GM21576 (cell line): ENCODE results near the gene DCANP1.

Experiments
- ATAC-seq: cut with Tn5 transposase; IDR thresholded peaks from one replicate; pipeline ENCODE4 v1.9.1; 2021; ENCODE audit warnings: mild to moderate bottlenecking, moderate library complexity; ENCODE audit not compliant: unreplicated experiment

The DCANP1 gene

DNA sequence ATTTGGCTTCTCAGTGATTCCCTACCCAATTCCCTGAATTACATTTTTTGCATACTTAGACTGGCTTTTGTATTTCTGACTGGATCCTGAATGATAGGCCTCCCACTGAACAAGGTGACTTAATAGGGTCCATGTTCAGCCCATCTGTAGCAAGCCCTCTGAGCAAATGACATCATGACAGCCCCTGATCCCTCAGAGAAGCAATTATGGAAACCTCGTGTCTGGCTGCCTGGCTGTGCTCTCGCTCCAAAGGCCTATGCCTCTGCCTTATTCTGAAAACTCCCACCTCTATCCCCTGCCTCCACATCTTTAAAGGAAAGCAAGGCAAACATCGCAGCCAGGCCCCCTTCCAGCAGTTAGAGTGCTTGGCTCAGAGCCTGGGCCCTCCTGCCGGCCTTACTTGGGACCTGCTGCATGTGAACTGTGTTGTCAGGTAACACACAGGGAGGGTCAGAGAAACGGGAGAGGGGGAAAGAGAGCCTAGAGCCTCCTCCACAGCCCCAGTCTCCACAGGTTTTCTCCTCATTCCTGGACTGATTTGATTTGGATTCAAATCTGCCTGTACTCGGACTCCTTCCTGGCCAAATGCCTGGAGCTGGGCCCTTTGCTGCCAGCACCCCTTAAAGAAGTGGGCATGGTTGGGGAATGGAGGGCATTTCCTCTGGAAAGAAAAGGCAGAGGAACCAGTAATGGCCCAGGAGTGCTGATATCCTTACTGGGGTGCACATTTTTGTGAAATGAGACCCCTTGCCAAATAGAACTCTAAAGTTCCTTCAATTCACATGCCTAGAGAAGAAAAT, 3.8 kb downstream of the DCANP1 start:
- no peak for ATAC-seq

DNA sequence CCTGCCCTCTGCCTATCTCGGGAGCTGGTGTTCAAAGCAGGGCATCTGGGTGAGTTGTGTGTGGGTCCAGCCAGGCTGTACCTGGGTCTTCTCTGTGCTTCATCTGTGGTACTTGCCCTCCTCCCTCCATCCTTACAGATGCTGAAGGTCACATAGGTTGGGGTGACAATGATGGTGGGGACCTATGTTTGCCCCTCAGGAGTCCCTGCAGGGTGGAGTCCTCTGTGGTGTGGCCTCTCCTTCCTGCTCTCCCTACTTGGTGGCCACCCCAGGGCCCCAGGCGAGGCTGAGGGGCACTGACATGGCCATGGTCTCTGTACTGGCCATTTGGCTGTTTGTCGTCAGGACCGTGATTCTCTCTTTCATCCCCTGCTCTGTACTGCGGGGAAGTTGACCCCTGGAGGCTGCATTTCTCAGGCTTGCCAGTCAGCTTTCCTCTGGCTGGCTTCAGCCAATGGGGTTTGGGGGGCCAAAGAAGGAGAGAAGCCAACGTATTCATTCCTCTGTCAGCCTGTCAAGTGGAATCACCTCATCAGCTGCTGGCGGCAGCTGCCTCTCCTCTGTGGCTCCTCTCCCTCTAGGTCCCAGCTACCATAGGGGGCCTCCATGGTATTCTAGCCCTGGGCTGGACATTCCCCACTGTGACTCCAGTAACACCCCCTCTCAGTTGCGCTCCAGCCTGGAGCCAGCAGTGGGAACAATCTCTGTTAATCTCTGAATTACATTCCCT, 4.6 kb downstream of the DCANP1 start:
- ATAC-seq: no peak

DNA sequence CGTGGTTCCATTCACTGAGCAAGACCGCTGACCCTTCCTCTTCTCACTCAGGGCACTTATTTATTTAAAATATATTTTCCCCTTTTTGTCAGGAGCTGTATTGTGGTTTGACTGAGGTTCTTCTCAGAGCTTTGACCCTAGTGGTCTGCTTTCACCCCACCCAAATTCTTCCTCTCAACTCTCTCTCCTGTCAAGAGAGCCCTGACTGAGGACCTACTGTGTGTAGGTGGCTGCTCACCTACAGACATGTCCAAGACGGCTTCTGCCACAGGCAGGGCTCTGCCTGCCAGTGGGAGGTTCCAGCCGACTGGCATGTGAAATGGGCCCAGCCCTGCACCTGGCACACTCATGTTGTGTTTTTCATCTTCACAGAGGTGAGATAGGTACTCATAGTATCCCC, 5.2 kb downstream of the DCANP1 start:
- no peak for ATAC-seq

DNA sequence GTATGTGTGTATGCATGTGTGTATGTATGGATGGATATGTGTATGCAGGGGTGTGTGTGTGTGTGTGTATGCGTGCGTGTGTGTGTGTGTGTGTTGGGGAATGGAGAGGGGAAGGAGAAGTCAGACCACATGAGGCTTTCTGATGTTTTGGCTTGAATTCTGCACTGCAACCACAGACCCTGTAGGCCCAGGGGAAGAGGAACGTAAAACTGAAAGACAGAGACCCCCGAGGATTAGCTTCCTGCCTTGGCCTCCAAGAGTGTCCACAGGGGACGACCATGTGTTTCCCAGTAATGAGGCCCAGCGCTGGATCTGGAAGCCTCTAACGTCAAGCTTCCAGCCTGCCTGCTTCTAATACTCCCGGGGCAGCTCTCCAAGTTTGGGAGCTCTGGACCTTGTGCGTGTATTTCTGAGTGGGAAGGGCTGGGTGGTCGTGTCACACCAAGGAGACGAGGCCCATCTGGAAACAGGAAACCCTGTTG, 5.8 kb downstream of the DCANP1 start:
- no peak for ATAC-seq

DNA sequence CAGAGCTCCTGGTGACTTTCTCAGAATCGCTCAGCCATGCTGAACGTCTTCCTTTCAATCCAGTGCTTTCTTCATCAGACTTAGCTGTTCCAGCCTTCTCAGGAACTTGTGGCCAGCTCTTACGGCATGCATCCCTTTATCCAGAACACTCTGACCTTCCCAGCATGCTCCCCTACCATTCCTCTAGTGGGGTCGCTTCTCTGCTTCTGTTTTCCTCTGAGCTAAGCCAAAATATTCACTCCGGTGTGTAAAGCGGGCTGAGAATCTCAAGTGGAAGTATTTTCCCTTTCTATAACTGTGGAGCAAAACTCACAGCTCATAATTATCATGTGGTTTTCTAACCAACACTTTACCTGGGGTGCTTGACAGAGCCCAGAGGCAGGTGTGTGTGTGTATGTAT, 6.2 kb downstream of the DCANP1 start:
- no peak for ATAC-seq

DNA sequence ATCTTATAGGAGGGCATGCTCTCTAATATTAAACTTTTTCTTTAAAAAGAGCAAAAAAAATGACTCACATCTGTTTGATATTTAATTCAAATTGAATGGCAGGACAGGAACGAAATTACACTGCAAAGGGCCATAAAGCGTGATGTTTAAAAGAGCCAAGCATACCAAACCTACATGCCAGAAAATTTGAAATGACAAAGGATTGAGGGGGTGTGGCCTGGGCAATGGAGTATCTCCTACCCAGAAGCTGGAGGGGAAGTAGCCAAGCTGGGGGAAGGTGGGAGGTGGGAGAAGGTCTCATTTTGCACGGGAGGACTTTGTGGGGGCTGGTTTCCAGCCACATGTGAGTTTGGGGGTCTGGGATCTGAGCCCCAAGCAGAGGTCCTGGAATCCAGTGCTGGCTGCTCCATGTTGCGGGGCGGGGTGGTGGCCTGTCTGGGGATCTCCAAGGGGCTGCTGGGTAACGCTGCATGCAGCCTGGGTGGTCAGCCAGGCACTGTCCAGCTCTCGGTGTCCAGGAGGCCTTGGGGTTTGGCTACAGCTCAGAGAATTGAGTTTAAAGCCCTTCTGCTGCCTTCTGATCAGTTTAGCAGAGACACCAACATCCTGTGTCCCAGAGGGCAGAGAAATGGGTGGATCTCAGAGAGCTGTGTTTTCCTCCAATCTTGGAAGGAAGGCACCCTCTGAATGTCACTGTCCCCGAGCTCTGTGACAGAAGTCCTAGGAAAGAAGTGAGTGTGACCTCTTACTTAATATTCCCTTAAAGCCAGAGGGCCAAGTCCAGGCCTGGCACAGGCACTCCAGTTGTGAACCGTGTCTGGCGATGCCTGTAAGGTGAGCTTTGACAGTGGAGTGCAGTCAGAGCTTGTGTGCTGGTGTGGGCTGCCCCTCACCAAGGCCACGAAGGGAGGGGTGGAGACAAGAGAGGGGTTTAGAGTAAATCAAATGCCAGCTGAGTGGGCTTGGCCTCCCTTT, 7.6 kb downstream of the DCANP1 start:
- ATAC-seq: no peak

DNA sequence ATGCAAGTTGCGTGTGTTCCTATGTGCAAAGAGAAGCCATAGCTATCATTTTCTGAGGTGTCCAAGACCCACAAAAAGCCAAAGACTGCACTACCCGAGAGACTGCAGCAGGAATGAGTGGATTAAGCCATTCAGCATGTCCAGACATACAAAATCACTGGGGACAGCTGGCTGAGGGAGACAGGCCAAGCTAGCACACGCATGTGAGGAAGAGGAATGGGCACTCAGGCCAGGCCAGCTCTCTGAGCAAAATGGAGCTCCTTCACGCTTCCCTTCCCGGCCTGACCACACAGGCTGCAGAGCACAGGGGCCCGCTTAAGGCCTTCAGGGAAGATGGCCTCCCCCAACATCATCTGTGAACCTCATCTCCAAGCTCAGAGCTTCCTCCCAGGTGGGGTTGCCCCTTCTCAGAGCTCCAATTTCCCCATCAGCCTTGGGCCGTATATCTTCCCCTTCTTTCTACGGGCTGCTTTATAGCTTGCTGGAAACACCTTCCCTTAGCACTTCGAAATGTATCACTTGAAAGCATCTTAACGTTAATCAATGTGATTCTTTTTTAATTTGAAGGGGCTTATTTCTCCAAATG, 8.4 kb downstream of the DCANP1 start:
- ATAC-seq: no peak

DNA sequence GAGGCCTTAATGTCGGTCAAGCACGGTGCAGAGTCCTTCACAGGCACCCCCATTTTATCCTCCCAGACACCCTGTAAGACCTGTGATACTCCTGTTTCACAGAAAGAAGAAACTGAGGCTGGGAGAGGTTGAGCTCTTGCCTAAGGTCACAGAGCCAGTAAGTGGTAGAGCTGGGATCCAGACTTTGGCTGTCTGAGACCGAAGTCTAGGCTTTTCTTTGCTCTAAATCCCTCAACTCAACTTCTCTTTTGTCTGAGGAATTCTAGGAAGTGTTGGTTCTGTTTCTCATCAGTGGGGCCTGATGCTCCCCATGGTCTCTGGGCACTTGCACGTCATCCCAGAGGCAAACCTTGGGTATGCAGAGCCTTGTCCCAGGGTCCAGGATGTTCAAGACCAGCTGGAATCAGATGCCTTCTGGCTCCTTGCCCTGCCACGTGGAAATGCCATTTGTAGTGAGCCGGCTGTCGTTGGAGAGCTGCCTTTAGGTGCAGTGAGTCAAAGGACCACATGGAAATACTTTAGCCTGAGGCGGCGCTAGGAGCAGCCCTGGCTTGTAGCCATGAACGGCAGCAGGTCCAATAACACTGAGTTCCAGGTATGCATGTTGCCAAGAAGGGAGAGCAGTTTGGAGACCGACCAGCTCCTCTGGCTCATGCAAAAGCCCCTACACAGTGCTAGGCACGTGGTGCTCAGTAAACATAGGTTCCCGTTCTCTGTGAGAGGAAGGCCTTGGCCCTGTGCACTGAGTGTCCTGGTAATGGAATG, 9.2 kb downstream of the DCANP1 start:
- no peak for ATAC-seq

DNA sequence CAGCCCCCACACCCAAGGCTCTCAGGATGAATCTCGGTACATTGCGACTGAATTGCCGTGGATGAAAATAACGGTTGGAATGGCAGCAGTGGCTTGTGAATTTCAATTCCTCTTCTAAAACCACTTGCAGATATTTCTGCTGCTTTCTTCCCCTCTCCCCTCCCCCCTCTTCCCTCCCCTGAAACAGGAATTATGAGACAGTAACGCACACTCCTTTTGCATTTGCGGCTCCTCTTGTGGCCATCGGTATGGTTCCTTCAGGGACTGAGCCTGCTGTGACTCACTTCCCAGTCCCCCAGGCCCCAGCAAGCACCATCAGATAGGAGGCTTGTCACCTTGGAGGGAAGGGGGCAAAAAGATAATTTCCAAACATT, 9.7 kb downstream of the DCANP1 start:
- ATAC-seq: no peak

DNA sequence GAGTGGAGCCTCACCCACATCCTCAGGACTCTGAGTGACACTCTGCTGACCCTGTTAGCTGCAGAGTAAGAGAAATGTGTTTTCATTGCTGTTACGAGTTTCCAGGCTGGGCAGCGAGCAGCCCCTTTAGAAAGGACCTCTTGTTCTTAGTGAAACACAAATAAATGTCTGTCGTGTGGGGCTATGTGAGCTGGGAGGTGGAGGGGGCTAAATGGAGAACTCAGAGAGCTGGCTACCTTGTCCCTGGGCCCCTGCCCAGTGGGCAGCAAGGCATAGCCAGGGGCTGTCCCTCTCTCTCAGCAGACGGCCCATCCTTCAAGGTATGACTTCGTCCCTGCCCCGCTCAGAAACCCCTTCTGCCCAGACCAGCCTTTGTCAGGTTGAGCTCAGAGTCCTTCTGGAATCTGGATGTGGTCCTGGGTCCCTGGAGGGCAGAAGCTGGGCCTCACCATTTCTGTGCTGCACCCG, 10.2 kb downstream of the DCANP1 start:
- no peak for ATAC-seq

DNA sequence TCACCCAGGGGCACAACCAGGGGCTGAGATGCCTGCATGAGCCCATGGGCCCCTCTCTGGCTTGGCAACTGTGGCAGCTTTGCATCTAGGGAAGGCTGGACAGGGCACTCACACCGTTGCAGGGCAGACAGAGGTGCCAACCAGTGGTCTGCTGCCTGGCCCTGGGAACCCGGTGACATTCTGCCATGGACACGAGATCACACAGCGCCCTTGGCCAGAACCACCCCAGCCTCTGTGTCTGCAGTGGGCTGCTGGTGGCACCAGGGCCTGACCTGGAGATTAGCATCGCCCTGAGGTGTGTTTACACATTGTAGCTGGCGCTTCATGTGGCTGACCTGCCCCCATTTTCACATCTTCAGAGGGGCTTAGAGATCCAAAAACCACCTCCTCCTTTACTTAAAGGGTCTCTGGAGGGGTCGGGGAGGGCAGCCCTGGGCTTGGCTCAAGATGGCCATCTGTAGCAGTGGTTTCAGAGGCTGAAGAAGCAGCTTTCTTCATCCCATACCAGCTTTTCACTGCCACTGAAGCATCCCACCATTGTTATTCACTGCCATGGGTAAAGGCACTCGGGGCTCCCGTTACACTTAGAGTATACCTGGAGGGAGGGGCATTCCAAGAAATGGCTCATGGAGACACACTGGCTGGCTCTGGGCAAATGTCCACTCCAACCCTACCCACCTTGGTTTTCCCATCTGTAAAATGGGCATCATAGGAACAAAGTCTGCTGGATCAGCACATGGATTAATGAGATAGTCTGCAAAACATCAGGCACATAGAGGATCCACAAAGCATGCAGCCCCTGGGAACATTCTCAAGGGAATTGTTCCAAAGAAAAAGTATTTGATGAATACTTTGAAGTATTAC, 11.4 kb downstream of the DCANP1 start:
- no peak for ATAC-seq

DNA sequence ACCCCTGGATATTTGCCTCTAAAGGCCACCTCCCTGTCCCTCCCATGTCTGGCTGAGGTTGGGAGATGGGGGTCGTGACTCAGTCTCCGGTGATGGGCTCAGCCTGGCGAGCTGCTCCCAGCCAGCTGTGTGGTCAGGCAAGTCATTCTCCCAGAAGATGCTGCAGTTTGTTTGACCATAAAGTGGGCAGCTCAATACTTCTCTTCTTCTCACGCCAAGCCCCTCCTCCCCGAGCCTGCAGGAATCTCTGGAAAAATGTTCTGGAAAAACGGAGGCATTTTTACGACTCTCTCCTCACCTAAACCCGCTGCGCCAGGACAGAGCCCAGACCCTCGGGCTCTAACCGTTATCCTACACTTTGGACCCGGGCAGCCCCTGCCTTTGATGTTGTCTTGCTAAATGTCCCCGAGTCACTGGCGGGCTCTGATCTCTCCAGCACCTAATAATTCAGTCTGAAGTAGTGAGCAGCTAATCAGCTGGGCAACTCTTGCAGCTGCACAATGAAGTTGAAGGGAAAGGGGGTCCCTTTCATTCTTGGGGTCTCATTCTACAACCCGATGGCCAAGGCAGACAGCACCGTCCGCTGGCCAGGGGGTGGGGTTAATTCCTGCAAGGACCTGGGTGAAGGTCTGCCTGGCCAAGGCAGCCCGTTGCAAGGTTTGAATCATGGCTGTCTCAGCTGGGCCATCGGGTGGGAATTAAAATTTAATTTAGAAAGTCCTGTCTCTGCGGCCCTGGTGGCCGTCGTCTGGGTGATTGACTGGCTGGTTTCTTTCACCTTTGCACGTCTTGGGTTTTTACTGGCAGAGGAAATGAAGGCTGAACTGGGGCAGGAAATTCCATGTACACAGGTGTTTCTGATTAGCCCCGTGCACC, 12.3 kb downstream of the DCANP1 start:
- ATAC-seq: no peak

DNA sequence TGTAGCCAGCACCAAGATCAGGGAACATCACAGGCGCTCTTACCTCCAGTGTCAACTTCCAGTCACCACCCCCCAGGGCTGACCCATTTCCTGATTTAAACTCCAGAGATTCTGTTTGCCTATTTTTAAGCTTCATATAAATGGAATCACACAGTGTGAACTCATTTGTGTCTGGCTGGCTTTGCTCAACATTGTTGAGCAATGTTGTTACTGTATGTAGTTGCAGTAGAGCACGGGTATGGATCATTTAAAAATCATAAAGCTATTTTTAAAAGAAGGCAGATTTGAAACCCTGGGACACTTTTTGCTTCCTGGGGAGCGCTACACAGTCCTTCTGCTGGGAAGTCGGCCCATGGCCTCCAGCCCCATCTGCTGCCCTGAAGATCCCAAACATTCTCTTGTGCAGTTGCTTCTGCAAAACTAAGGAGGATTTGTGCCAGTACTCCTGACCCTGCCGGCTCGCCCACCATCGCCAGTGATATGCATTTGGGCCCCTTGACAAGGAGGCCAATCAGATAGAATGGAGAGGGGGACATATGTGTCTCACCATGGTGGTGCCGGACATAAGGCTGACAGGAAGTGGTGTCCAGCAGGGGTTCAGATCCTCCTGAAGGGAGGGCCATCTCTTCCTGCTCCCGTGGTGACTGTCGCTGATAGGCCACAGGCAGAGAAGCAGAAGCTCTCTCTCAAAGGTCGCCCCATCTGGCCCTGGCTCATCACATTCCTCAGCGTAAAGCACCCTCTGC, 13.3 kb downstream of the DCANP1 start:
- ATAC-seq: no peak

DNA sequence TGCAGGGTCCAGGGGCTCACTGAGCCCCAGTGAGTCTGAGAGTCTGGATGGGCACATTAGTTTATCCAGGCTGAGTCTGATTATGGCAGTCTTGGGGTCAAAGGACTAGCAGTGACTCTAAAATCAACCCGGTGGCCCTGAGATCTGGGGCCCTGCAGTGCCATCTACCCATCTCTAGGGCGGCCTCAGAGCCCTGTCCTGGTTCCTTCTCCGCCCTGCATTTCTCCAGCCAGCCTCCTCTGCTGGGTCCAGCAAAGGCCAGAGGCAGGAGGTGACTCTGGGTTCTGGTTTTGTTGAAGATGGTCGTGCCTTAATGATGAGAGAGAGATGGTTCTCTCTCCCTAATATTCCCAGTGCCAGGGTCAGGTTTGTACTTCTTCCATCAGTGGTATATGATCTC, 15.0 kb downstream of the DCANP1 start:
- no peak for ATAC-seq

DNA sequence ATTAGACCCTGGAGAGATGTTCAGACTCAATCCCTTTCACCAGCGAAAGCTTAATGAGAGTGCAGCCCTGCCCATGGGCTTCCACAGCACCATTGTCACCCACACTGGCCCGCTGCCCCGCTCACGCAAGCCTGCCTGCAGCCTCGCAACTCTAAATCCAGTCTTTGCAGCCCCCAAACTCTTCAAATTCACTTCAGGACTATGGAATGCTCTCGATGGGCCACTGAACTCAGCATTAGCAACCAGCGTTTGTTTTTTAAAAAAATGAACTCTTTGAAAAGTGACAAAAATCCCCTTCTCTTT, 17.1 kb downstream of the DCANP1 start:
- ATAC-seq: no peak

DNA sequence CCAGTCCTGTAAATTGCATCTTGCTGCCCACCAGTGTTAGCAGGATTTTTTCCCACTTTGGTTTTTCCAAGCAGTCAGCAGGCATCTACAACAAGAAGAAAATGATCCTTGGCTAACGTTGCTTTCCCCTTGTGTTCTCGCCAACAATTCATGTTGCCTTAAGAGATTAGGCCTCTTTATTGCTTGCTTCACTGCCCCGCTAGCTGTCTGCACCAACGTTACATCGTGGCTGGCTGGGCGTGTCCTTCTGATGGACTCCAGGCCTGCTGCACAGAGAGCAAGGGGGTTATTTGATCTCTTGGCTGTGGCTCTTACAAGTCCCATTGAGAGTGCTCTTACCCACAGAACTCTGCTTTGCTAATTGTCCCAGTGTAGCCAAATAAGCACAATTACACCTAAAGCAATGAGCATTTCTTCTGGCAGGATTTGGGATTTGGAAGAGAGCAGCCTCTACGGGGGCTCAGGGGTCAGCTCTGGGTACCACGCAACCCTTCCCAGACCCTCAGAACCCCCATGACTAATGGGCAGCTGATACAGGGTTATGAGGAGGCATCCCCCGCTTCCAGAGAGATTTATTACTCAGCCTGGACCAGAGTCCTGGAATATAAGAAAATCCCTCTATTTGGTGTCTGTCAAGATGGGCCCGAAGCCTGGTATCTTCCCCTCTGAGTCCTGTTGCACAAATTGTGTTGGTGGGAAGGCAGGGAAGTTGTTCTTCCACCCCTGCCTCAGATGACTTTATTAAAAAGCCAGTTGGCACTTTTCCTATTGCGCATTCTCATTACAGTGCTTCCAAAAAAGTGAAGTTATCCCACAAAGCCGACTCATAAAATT, 17.6 kb downstream of the DCANP1 start:
- ATAC-seq: no peak

DNA sequence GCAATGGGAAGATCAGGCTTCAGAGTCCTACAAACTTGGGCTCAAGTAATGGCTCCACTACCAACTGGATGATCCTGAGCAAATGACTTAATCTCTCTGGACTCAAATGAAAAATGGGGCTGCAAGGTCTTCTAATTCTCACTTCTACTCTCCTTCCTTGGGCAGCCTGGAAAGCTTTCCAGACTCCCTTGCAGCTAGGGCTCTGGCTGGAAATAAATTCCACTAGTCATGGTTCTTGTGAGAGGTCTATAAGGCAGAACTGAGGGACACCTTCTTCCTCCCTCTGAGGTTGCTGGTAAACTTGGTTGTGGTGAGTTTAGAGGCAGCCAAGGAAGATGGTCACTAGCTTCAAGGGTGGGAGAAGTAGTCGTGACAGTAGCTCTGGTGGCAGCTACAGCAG, 18.6 kb downstream of the DCANP1 start:
- ATAC-seq: no peak
